ENCODE measurements around the gene RPP14. TPM values are rescaled to one million over a fixed set of nuclear protein-coding genes. Genes with fewer than 3 reads are reported as not detected.
A peak's percentile ranks its signal among the peaks of the same experiment; 100 is the strongest.

The RPP14 gene
- total and polyA plus RNA-seq, 10 of the 15 experiments (the other 5 are each of a cell fraction or from before 2014, with no cell fraction given), result 9.1 to 21.2 (median 12.7) TPM

GRCh38 chr3:58332575-58333188 is 26.6 kb downstream of the RPP14 start, which contains the start of gene PXK (continued):
- no peak; the same call in 1 of the 2 replicates for TF ChIP-seq RCOR1 (conservative IDR thresholded peaks at IDR 0.05; ENCODE audit: low read depth, low read length)
- TF ChIP-seq RUNX3 (IDR thresholded peaks at IDR 0.05; ENCODE audit: low read length), result peak; percentile 71
- no peak for TF ChIP-seq HSF1 (IDR thresholded peaks at IDR 0.05; ENCODE audit: low read depth, low read length)
- no peak for TF ChIP-seq NFXL1 (IDR thresholded peaks at IDR 0.05; ENCODE audit: borderline replicate concordance)
- TF ChIP-seq TCF3 (IDR thresholded peaks at IDR 0.05; ENCODE audit: borderline replicate concordance, insufficient read depth, low read depth, low read length), result peak; percentile 53; the same call in 1 of the 2 replicates
- TF ChIP-seq MEF2A (IDR thresholded peaks at IDR 0.05; ENCODE audit: insufficient read depth, low read depth, low read length), result peak; percentile 64
- TF ChIP-seq POLR2AphosphoS2 (IDR thresholded peaks at IDR 0.05; ENCODE audit: low read depth, low read length), result no peak
- TF ChIP-seq JUNB (IDR thresholded peaks at IDR 0.05), result no peak
- TF ChIP-seq ZNF24 (IDR thresholded peaks at IDR 0.05), result peak; percentile 82
- TF ChIP-seq STAT1 (conservative IDR thresholded peaks at IDR 0.05), result 0 out of 2 replicates have a peak, but pooled peaks have one; percentile 86
- TF ChIP-seq ZNF274 (IDR thresholded peaks at IDR 0.05; ENCODE audit: insufficient read depth, insufficient read length), result no peak

Data from GM12878 (cell line).